ENCODE results near the gene BAAT.

The BAAT gene

GRCh38 chr9:101417977-101418376 lies 33.2 kb upstream of the BAAT start:
- H3K36me3 ChIP-seq (ENCODE audit: control insufficient read depth in 1 of 2, insufficient read depth in 2 of 2, low read length in 2 of 2), result peaks cover 0 to 42% of the 10 kb centered on the region in 2 donors
- H3K4me1 ChIP-seq (ENCODE audit: control insufficient read depth in 1 of 2, insufficient read depth in 2 of 2, low read length in 2 of 2), result no peaks in the 10 kb centered on the region
- H3K27ac ChIP-seq (ENCODE audit: low read length), result no peak overlapping the region
- H3K9me3 ChIP-seq (ENCODE audit: control insufficient read depth in 1 of 2, low read length in 2 of 2), result peaks cover 12 to 55% of the 10 kb centered on the region in 2 donors
- no peaks in the 10 kb centered on the region for H3K27me3 ChIP-seq (ENCODE audit: low read depth, low read length)
- no peak overlapping the region for H3K4me3 ChIP-seq (ENCODE audit: low read depth in 1 of 2, low read length in 2 of 2)

- Histone ChIP-seq H3K27me3 (ENCODE audit: low read depth, low read length) (no peaks in the 10 kb centered on the region), H3K4me3 (ENCODE audit: low read depth in 1 of 2, low read length in 2 of 2) (no peak overlapping the region), H3K36me3 (ENCODE audit: control insufficient read depth in 1 of 2, insufficient read depth in 2 of 2, low read length in 2 of 2) (peaks cover 0 to 46% of the 10 kb centered on the region in 2 donors), H3K4me1 (ENCODE audit: control insufficient read depth in 1 of 2, insufficient read depth in 2 of 2, low read length in 2 of 2) (no peaks in the 10 kb centered on the region), H3K9me3 (ENCODE audit: control insufficient read depth in 1 of 2, low read length in 2 of 2) (peaks cover 16 to 60% of the 10 kb centered on the region in 2 donors), H3K27ac (ENCODE audit: low read length) (no peak overlapping the region)
These were observed 32.6 kb upstream of the BAAT start for GRCh38 chr9:101417389-101417788.

DNA sequence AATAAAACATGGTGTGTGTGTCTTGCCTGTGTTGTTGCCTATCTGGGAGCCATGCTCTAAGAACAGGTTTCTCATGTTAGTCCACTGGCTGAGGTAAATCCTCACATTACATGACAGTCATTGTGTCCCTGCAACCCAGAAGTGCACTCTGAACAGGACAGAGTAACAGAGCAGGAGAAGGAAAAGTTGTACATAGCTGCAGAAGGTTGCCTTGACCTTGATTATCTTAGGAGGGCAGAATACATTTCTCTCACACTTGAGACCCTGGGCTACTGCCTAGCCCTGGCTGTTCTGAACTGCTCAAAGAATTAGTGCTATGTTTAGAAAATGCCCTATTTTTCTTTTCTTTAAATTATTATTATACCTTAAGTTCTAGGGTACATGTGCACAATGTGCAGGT lies 30.8 kb upstream of the BAAT start:
- Histone ChIP-seq H3K4me3 (ENCODE audit: low read depth in 1 of 2, low read length in 2 of 2) (no peak overlapping the region), H3K27me3 (ENCODE audit: low read depth, low read length) (no peaks in the 10 kb centered on the region), H3K9me3 (ENCODE audit: control insufficient read depth in 1 of 2, low read length in 2 of 2) (peaks cover 24 to 66% of the 10 kb centered on the region in 2 donors), H3K36me3 (ENCODE audit: control insufficient read depth in 1 of 2, insufficient read depth in 2 of 2, low read length in 2 of 2) (peaks cover 0 to 34% of the 10 kb centered on the region in 2 donors), H3K27ac (ENCODE audit: low read length) (no peak overlapping the region), H3K4me1 (ENCODE audit: control insufficient read depth in 1 of 2, insufficient read depth in 2 of 2, low read length in 2 of 2) (no peaks in the 10 kb centered on the region)

GRCh38 chr9:101414839-101415238 lies 30.0 kb upstream of the BAAT start:
- Histone ChIP-seq H3K4me1 (ENCODE audit: control insufficient read depth in 1 of 2, insufficient read depth in 2 of 2, low read length in 2 of 2) (no peaks in the 10 kb centered on the region), H3K36me3 (ENCODE audit: control insufficient read depth in 1 of 2, insufficient read depth in 2 of 2, low read length in 2 of 2) (peaks cover 0 to 39% of the 10 kb centered on the region in 2 donors), H3K27me3 (ENCODE audit: low read depth, low read length) (no peaks in the 10 kb centered on the region), H3K27ac (ENCODE audit: low read length) (no peak overlapping the region), H3K4me3 (ENCODE audit: low read depth in 1 of 2, low read length in 2 of 2) (no peak overlapping the region), H3K9me3 (ENCODE audit: control insufficient read depth in 1 of 2, low read length in 2 of 2) (peaks cover 32 to 71% of the 10 kb centered on the region in 2 donors)

GRCh38 chr9:101409079-101409477 lies 24.3 kb upstream of the BAAT start:
- H3K36me3 ChIP-seq (ENCODE audit: control insufficient read depth in 1 of 2, insufficient read depth in 2 of 2, low read length in 2 of 2), result peaks cover 44 to 75% of the 10 kb centered on the region in 2 donors
- no peaks in the 10 kb centered on the region for H3K4me1 ChIP-seq (ENCODE audit: control insufficient read depth in 1 of 2, insufficient read depth in 2 of 2, low read length in 2 of 2)
- H3K27me3 ChIP-seq (ENCODE audit: low read depth, low read length), result no peaks in the 10 kb centered on the region
- no peak overlapping the region for H3K27ac ChIP-seq (ENCODE audit: low read length)
- peak overlapping the region; percentile 35 to 49 for H3K4me3 ChIP-seq (ENCODE audit: low read depth in 1 of 2, low read length in 2 of 2)
- peaks cover 78 to 81% of the 10 kb centered on the region in 2 donors for H3K9me3 ChIP-seq (ENCODE audit: control insufficient read depth in 1 of 2, low read length in 2 of 2)

DNA sequence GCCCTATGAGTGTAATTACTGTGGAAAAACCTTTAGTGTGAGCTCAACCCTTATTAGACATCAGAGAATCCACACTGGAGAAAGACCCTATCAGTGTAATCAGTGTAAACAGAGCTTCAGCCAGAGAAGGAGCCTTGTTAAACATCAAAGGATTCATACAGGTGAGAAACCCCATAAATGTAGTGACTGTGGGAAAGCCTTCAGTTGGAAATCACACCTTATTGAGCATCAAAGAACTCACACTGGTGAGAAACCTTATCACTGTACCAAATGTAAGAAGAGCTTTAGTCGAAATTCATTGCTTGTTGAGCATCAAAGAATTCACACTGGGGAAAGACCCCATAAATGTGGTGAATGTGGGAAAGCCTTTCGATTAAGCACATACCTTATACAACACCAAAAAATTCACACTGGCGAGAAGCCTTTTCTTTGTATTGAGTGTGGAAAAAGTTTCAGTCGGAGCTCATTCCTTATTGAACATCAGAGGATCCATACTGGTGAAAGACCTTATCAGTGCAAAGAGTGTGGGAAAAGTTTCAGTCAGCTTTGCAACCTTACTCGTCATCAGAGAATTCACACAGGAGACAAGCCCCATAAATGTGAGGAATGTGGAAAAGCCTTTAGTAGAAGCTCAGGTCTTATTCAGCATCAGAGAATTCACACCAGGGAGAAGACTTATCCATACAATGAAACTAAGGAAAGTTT lies 23.7 kb upstream of the BAAT start:
- H3K36me3 ChIP-seq (ENCODE audit: control insufficient read depth in 1 of 2, insufficient read depth in 2 of 2, low read length in 2 of 2), result peaks cover 50 to 78% of the 10 kb centered on the region in 2 donors
- no peaks in the 10 kb centered on the region for H3K4me1 ChIP-seq (ENCODE audit: control insufficient read depth in 1 of 2, insufficient read depth in 2 of 2, low read length in 2 of 2)
- H3K4me3 ChIP-seq (ENCODE audit: low read depth in 1 of 2, low read length in 2 of 2), result peak overlapping the region; percentile 22 to 49
- H3K9me3 ChIP-seq (ENCODE audit: control insufficient read depth in 1 of 2, low read length in 2 of 2), result peaks cover 82 to 83% of the 10 kb centered on the region in 2 donors
- H3K27ac ChIP-seq (ENCODE audit: low read length), result no peak overlapping the region
- H3K27me3 ChIP-seq (ENCODE audit: low read depth, low read length), result no peaks in the 10 kb centered on the region

GRCh38 chr9:101403516-101404285 lies 18.9 kb upstream of the BAAT start:
- Histone ChIP-seq H3K4me1 (ENCODE audit: control insufficient read depth in 1 of 2, insufficient read depth in 2 of 2, low read length in 2 of 2) (peaks cover 7 to 17% of the 10 kb centered on the region in 2 donors), H3K4me3 (ENCODE audit: low read depth in 1 of 2, low read length in 2 of 2) (peak overlapping the region; percentile 1 to 31), H3K36me3 (ENCODE audit: control insufficient read depth in 1 of 2, insufficient read depth in 2 of 2, low read length in 2 of 2) (peaks cover 73 to 88% of the 10 kb centered on the region in 2 donors), H3K9me3 (ENCODE audit: control insufficient read depth in 1 of 2, low read length in 2 of 2) (peaks cover 50 to 53% of the 10 kb centered on the region in 2 donors), H3K27me3 (ENCODE audit: low read depth, low read length) (no peaks in the 10 kb centered on the region), H3K27ac (ENCODE audit: low read length) (no peak overlapping the region)

DNA sequence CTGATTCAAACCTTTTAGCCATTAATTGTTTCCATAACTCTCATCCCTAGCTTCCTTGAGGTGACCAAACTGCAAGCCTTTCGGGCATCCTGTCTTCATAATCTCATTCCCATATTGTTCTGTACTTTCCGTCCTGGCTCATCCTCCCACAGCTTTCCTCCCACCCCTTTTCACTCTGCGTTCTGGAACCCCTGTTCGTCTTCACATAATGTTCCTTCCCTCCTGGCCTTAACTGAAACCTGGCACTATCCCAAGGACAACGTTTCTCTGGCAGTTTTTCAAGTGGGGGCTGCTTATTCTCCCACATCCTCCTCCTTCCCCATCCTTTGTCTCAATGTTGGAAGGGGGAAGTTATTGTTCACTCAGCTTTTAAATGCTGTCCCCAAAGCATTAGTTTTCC lies 15.3 kb upstream of the BAAT start:
- peaks cover 51 to 52% of the 10 kb centered on the region in 2 donors for H3K36me3 ChIP-seq (ENCODE audit: control insufficient read depth in 1 of 2, insufficient read depth in 2 of 2, low read length in 2 of 2)
- no peak overlapping the region for H3K27ac ChIP-seq (ENCODE audit: low read length)
- H3K27me3 ChIP-seq (ENCODE audit: low read depth, low read length), result no peaks in the 10 kb centered on the region
- H3K4me1 ChIP-seq (ENCODE audit: control insufficient read depth in 1 of 2, insufficient read depth in 2 of 2, low read length in 2 of 2), result peaks cover 10 to 26% of the 10 kb centered on the region in 2 donors
- peaks cover 14 to 22% of the 10 kb centered on the region in 2 donors for H3K9me3 ChIP-seq (ENCODE audit: control insufficient read depth in 1 of 2, low read length in 2 of 2)
- H3K4me3 ChIP-seq (ENCODE audit: low read depth in 1 of 2, low read length in 2 of 2), result peak overlapping the region; percentile 80 to 93

- Histone ChIP-seq H3K4me1 (ENCODE audit: control insufficient read depth in 1 of 2, insufficient read depth in 2 of 2, low read length in 2 of 2) (peaks cover 10 to 26% of the 10 kb centered on the region in 2 donors), H3K9me3 (ENCODE audit: control insufficient read depth in 1 of 2, low read length in 2 of 2) (peaks cover 9 to 17% of the 10 kb centered on the region in 2 donors), H3K27ac (ENCODE audit: low read length) (peak overlapping the region; percentile 96), H3K4me3 (ENCODE audit: low read depth in 1 of 2, low read length in 2 of 2) (peak overlapping the region; percentile 80 to 93), H3K36me3 (ENCODE audit: control insufficient read depth in 1 of 2, insufficient read depth in 2 of 2, low read length in 2 of 2) (peaks cover 46 to 47% of the 10 kb centered on the region in 2 donors), H3K27me3 (ENCODE audit: low read depth, low read length) (no peaks in the 10 kb centered on the region)
These were observed 14.8 kb upstream of the BAAT start for GRCh38 chr9:101399643-101399970.

GRCh38 chr9:101398930-101399642 lies 14.3 kb upstream of the BAAT start:
- H3K36me3 ChIP-seq (ENCODE audit: control insufficient read depth in 1 of 2, insufficient read depth in 2 of 2, low read length in 2 of 2), result peaks cover 42 to 43% of the 10 kb centered on the region in 2 donors
- peaks cover 10 to 26% of the 10 kb centered on the region in 2 donors for H3K4me1 ChIP-seq (ENCODE audit: control insufficient read depth in 1 of 2, insufficient read depth in 2 of 2, low read length in 2 of 2)
- peak overlapping the region; percentile 80 to 93 for H3K4me3 ChIP-seq (ENCODE audit: low read depth in 1 of 2, low read length in 2 of 2)
- H3K27ac ChIP-seq (ENCODE audit: low read length), result peak overlapping the region; percentile 96
- peaks cover 7 to 12% of the 10 kb centered on the region in 2 donors for H3K9me3 ChIP-seq (ENCODE audit: control insufficient read depth in 1 of 2, low read length in 2 of 2)
- no peaks in the 10 kb centered on the region for H3K27me3 ChIP-seq (ENCODE audit: low read depth, low read length)

Measured in muscle layer of duodenum (tissue), 2 donors.